ENCODE data around the gene NCOA7.

The NCOA7 gene

GRCh38 chr6:125956506-125957390 is 166.0 kb downstream of the NCOA7 start, which contains the start of gene HINT3:
TSS of gene HINT3 (plus strand) at chr6:125956770. CDS start at chr6:125956978, 208 bp downstream.
- CTCF ChIA-PET: interaction anchor here (0.6 to 12.1 kb wide), 75 partner anchors 8 to 659 kb away, joined by 3 to 241 read pairs (median 4); partner anchors contain the start of genes NCOA7 and TRMT11
- DNase-seq (ENCODE audit: extremely low spot score): peak; percentile 95
- POLR2A ChIA-PET: interaction anchor here (0.5 to 1.0 kb wide), 2 partner anchors 19 to 134 kb away, joined by 3 to 9 read pairs; no protein-coding TSS in a partner anchor
- peak; percentile 94 for TF ChIP-seq CTCF (IDR thresholded peaks at IDR 0.05; ENCODE audit: control extremely low read depth, extremely low read depth, low read depth, missing control alignments)

- POLR2A ChIA-PET: interaction anchor here (1.0 kb wide), 1 partner anchor 18 kb away, joined by 3 read pairs; no protein-coding TSS in a partner anchor
- TF ChIP-seq CTCF (IDR thresholded peaks at IDR 0.05; ENCODE audit: control extremely low read depth, extremely low read depth, low read depth, missing control alignments): no peak
- CTCF ChIA-PET: interaction anchor here (0.7 to 12.1 kb wide), 30 partner anchors 12 to 659 kb away, joined by 3 to 241 read pairs (median 6); partner anchors contain the start of genes NCOA7 and TRMT11
- DNase-seq (ENCODE audit: extremely low spot score): no peak
Observed at GRCh38 chr6:125957391-125957693, 166.6 kb downstream of the NCOA7 start.

GRCh38 chr6:125957845-125958244 is 167.1 kb downstream of the NCOA7 start:
- peak; percentile 28 for DNase-seq (ENCODE audit: extremely low spot score)
- ChIA-PET CTCF (interaction anchor here (0.8 to 12.1 kb wide), 18 partner anchors 12 to 645 kb away, joined by 3 to 241 read pairs (median 16); partner anchors contain the start of genes NCOA7 and TRMT11), POLR2A (no interaction called here)
- TF ChIP-seq CTCF (IDR thresholded peaks at IDR 0.05; ENCODE audit: control extremely low read depth, extremely low read depth, low read depth, missing control alignments): no peak

- POLR2A ChIA-PET: interaction anchor here (0.5 kb wide), 1 partner anchor 54 kb away, joined by 4 read pairs; no protein-coding TSS in a partner anchor
- DNase-seq (ENCODE audit: extremely low spot score): no peak
- CTCF ChIA-PET: interaction anchor here (1.6 to 12.1 kb wide), 6 partner anchors 10 to 645 kb away, joined by 4 to 241 read pairs (median 44); partner anchors contain the start of gene NCOA7
Observed at GRCh38 chr6:125959041-125959440, 168.3 kb downstream of the NCOA7 start.

GRCh38 chr6:125961117-125961516 is 170.4 kb downstream of the NCOA7 start:
- TF ChIP-seq CTCF (IDR thresholded peaks at IDR 0.05; ENCODE audit: control extremely low read depth, extremely low read depth, low read depth, missing control alignments): no peak
- POLR2A ChIA-PET: no interaction called here
- no peak for DNase-seq (ENCODE audit: extremely low spot score)
- CTCF ChIA-PET: interaction anchor here (1.0 to 12.1 kb wide), 7 partner anchors 9 to 180 kb away, joined by 3 to 241 read pairs (median 8); partner anchors contain the start of genes NCOA7 and TRMT11

More at GRCh38 chr6:125959041-125959440, 168.3 kb downstream of the NCOA7 start:
- TF ChIP-seq CTCF (IDR thresholded peaks at IDR 0.05; ENCODE audit: control extremely low read depth, extremely low read depth, low read depth, missing control alignments): no peak

- POLR2A ChIA-PET: no interaction called here
- CTCF ChIA-PET: interaction anchor here (0.9 to 12.1 kb wide), 6 partner anchors 11 to 661 kb away, joined by 3 to 241 read pairs (median 13); partner anchors contain the start of genes HDDC2 and NCOA7
- no peak for TF ChIP-seq CTCF (IDR thresholded peaks at IDR 0.05; ENCODE audit: control extremely low read depth, extremely low read depth, low read depth, missing control alignments)
- no peak for DNase-seq (ENCODE audit: extremely low spot score)
Observed at GRCh38 chr6:125962900-125963497, 172.2 kb downstream of the NCOA7 start.
